GM23248 (cell line): ENCODE data around the gene CCNF.

Experiments
- EZH2 ChIP-seq: fragments of 200-600 bp; sonication (generic); IDR thresholded peaks from 2 replicates; pipeline ENCODE4 v1.6.1; 2018; ENCODE audit warnings: antibody characterized with exemption, mild to moderate bottlenecking; ENCODE audit not compliant: insufficient read depth, poor library complexity, severe bottlenecking
- EZH2phosphoT487 ChIP-seq: fragments of 200-600 bp; sonication (generic); IDR thresholded peaks from 2 replicates; pipeline ENCODE4 v1.6.1; 2018; ENCODE audit warnings: antibody characterized with exemption, moderate library complexity, mild to moderate bottlenecking, low read depth; ENCODE audit not compliant: insufficient read depth

- TF ChIP-seq EZH2 (no peak), EZH2phosphoT487 (no peak)
These were observed 70.2 kb downstream of the CCNF start for GRCh38 chr16:2499454-2499853.
